HepG2 (cell line): Measurements from ENCODE around the gene HOXC10. TPM values are rescaled to one million over a fixed set of nuclear protein-coding genes. Genes with fewer than 3 reads are reported as not detected.

ENCODE experiments used
- ATAC-seq: fragments of 200-7000 bp; cut with Tn5 transposase; 3 replicates; pipeline ENCODE4 v1.9.1; 2020; ENCODE audit warnings: mild to moderate bottlenecking, moderate library complexity
- BruUV-seq: library from RNA; stranded (reverse); fragments of 400-500 nt; replicated peaks from 2 replicates; lab custom pipeline; 2021; lab: Mats Ljungman, UMichigan
- CTCF ChIA-PET: fragments of 300-600 bp; formaldehyde crosslinking; extraction: SDS; loops from one replicate; lab custom pipeline; 2021; ENCODE audit warnings: low total read pairs, inconsistent platforms, low intra/inter-chr PET ratio; lab: Yijun Ruan, JAX
- POLR2A ChIA-PET: fragments of 350-600 bp; sonication (Branson Sonifier 250); formaldehyde crosslinking; loops from one replicate; lab custom pipeline; 2020; ENCODE audit warnings: antibody characterized with exemption, inconsistent platforms; lab: Yijun Ruan, JAX
- DNase-seq: peaks from one replicate; pipeline ENCODE4 v3.0.0-alpha.2; 2015; ENCODE audit warnings: low spot score
- FAIRE-seq: peaks from 3 replicates; lab custom pipeline; 2011; peaks lifted over from hg19 to GRCh38; lab: Jason Lieb, UNC
- H2AFZ ChIP-seq: one replicate; pipeline ENCODE4 v1.6.1; 2011; ENCODE audit warnings: low read length, inconsistent platforms
- H3K27ac ChIP-seq: fragments of 300-600 bp; 3 replicates; pipeline ENCODE4 v1.8.0; 2011; ENCODE audit warnings: mixed run types, mild to moderate bottlenecking, mixed read lengths, low read length, inconsistent platforms; ENCODE audit not compliant: insufficient read depth; ENCODE audit errors: extremely low read length
- H3K27me3 ChIP-seq, 2 experiments: fragments of 200-600 bp in 1 of 2; 2 replicates in 1 of 2; 3 replicates in 1 of 2; pipeline versions ENCODE4 v1.6.0 to v1.8.0; 2011; ENCODE audit warnings: low read length in 2 of 2, mild to moderate bottlenecking in 2 of 2, moderate library complexity in 2 of 2, inconsistent platforms in 1 of 2; ENCODE audit not compliant: insufficient read depth in 2 of 2, control insufficient read depth in 1 of 2
- H3K36me3 ChIP-seq, 2 experiments: fragments of 200-600 bp in 1 of 2; replicated peaks in 1 of 2; 2 replicates in 1 of 2; 3 replicates in 1 of 2; pipeline versions ENCODE4 v1.5.1 to v1.8.0; 2011; ENCODE audit warnings: low read length in 2 of 2, inconsistent platforms in 1 of 2; ENCODE audit not compliant: insufficient read depth in 2 of 2, control insufficient read depth in 1 of 2
- H3K4me1 ChIP-seq: 2 replicates; pipeline ENCODE4 v1.5.1; 2012; ENCODE audit warnings: low read length, inconsistent platforms; ENCODE audit not compliant: insufficient read depth
- H3K4me2 ChIP-seq: 2 replicates; pipeline ENCODE4 v1.6.0; 2011; ENCODE audit warnings: low read depth, low read length, inconsistent platforms
- H3K4me3 ChIP-seq, 3 experiments: fragments of 200-600 bp in 1 of 3; sonication (generic), shearing (Covaris generic) in 1 of 3; replicated peaks in 1 of 3; 2 replicates each; pipeline ENCODE4 v1.5.1; 2011 to 2016; ENCODE audit warnings: low read length in 3 of 3, inconsistent platforms in 2 of 3, low read depth in 2 of 3, mild to moderate bottlenecking in 2 of 3, control low read depth in 1 of 3, mixed read lengths in 1 of 3; ENCODE audit not compliant: insufficient read depth in 1 of 3
- H3K79me2 ChIP-seq: one replicate; pipeline ENCODE4 v1.6.1; 2011; ENCODE audit warnings: low read length, inconsistent platforms; ENCODE audit not compliant: insufficient read depth
- H3K9ac ChIP-seq: 2 replicates; pipeline ENCODE4 v1.6.0; 2011; ENCODE audit warnings: mild to moderate bottlenecking, low read depth, low read length, inconsistent platforms; ENCODE audit not compliant: insufficient read depth
- H3K9me3 ChIP-seq: 2 replicates; pipeline ENCODE4 v1.5.1; 2012; ENCODE audit warnings: mild to moderate bottlenecking, low read length
- H4K20me1 ChIP-seq: 2 replicates; pipeline ENCODE4 v1.6.0; 2011; ENCODE audit warnings: inconsistent platforms, mild to moderate bottlenecking, low read length, moderate library complexity; ENCODE audit not compliant: insufficient read depth
- GABPB1 ChIP-seq: IDR thresholded peaks from 2 replicates; pipeline ENCODE4 v1.6.1; 2016; ENCODE audit warnings: mild to moderate bottlenecking, missing genetic modification reagents, moderate library complexity, missing compliant biosample characterization
- JARID2 ChIP-seq: sonication (generic); formaldehyde crosslinking; IDR thresholded peaks from 2 replicates; pipeline ENCODE4 v1.8.1; 2023; ENCODE audit warnings: missing genetic modification reagents, inconsistent platforms; ENCODE audit not compliant: insufficient replicate concordance
- PHF21A ChIP-seq: sonication (generic); formaldehyde crosslinking; IDR thresholded peaks from 2 replicates; pipeline ENCODE4 v1.5.0; 2020; ENCODE audit warnings: mild to moderate bottlenecking, missing genetic modification reagents
- ZBTB33 ChIP-seq: sonication (generic); formaldehyde crosslinking; IDR thresholded peaks from 2 replicates; pipeline ENCODE4 v1.4.0; 2020; ENCODE audit warnings: missing genetic modification reagents
- ZNF274 ChIP-seq: sonication (generic); formaldehyde crosslinking; IDR thresholded peaks from 2 replicates; pipeline ENCODE4 v1.5.1; 2020; ENCODE audit warnings: mild to moderate bottlenecking, missing genetic modification reagents
- WGBS: methylation state at CpG from one replicate; pipeline ENCODE4 v1.1.6; 2017; ENCODE audit warnings: low lambda C conversion rate; 5-methylcytosine and 5-hydroxymethylcytosine counted together
- in situ Hi-C: cut with HindIII; loops from 2 replicates; pipeline ENCODE4 v1.10.0; 2017; ENCODE audit warnings: low pct_unique_long_range_greater_than_20kb; ENCODE audit not compliant: extremely low pct_ligation_motif_present
- intact Hi-C: fragments of 100-400 bp; cut with micrococcal nuclease; formaldehyde crosslinking; loops from one replicate; pipeline ENCODE4 v1.10.0; 2022; ENCODE audit not compliant: unreplicated experiment
- polyA plus RNA-seq, 8 experiments: library from polyadenylated mRNA; depleted of rRNA in 3 of 8; stranded (reverse) in 7 of 8; unstranded in 1 of 8; fragments of >200 nt; fragmentation: Illumina TruSeq in 4 of 8; extraction: Trizol in 4 of 8; gene quantifications; 2 replicates each; pipeline versions ENCODE4 v1.2.1 to v1.2.3, GENCODE V29; 2011 to 2016; ENCODE audit warnings: low read depth in 4 of 8, missing spikeins in 1 of 8, mixed read lengths in 1 of 8; ENCODE audit not compliant: insufficient read depth in 1 of 8
- total RNA-seq, 5 experiments: library from RNA; depleted of rRNA; stranded (reverse); fragments of >200 nt; fragmentation: Illumina TruSeq; extraction: Trizol; gene quantifications; 2 replicates each; pipeline ENCODE4 v1.2.3, GENCODE V29; 2016; ENCODE audit warnings: low read depth in 1 of 5

Gene HOXC10
- total and polyA plus RNA-seq, 2 of the 13 experiments (the other 11 are each of a cell fraction or from before 2014, with no cell fraction given), result not detected

- intact Hi-C loops, result no loop called here
- ChIA-PET CTCF (no interaction called here), POLR2A (no interaction called here)
- H3K27ac ChIP-seq, result no peak overlapping the region
- H3K4me3 ChIP-seq, result no peak overlapping the region
- FAIRE-seq, result no peak
- in situ Hi-C loops, result loop anchor here (10.0 kb wide), 1 partner anchor 379 kb away; no protein-coding TSS in a partner anchor
- no peak overlapping the region for H3K4me2 ChIP-seq
- H3K9ac ChIP-seq, result no peak overlapping the region
- DNase-seq, result no peak
- H3K4me1 ChIP-seq, result peaks cover 36% of the 10 kb centered on the region
- WGBS, result 77% methylated on average over 28 of the region's 48 CpGs
- no peaks in the 10 kb centered on the region for H3K36me3 ChIP-seq
- BruUV-seq, result no TSS peak
- H3K79me2 ChIP-seq, result no peaks in the 10 kb centered on the region
- TF ChIP-seq GABPB1 (CRISPR knock-in tag), result peak; percentile 20; the same call in 1 of the 2 replicates
- TF ChIP-seq JARID2, result no peak
- TF ChIP-seq ZBTB33, result peak; percentile 68; the same call in 1 of the 2 replicates
- TF ChIP-seq PHF21A, result no peak
- no peak for TF ChIP-seq ZNF274 (CRISPR knock-in tag)
- no peak for ATAC-seq
- no peaks in the 10 kb centered on the region for H4K20me1 ChIP-seq
- H3K9me3 ChIP-seq, result no peaks in the 10 kb centered on the region
- peaks cover 9 to 65% of the 10 kb centered on the region in 2 experiments; a peak in 4 of 5 replicates for H3K27me3 ChIP-seq
- H2AFZ ChIP-seq, result no peak overlapping the region
Observed at GRCh38 chr12:53995378-53996239, 10.7 kb downstream of the HOXC10 start.
